ENCODE data around the gene SASH1.

The SASH1 gene

GRCh38 chr6:148438632-148439031 is 96.0 kb downstream of the SASH1 start:
- Histone ChIP-seq H3K36me3 (ENCODE audit: control insufficient read depth in 1 of 2, insufficient read depth in 2 of 2, low read length in 2 of 2) (no peaks in the 10 kb centered on the region), H3K27ac (ENCODE audit: low read length) (no peak overlapping the region), H3K4me3 (ENCODE audit: low read depth in 1 of 2, low read length in 2 of 2) (no peak overlapping the region), H3K9me3 (ENCODE audit: control insufficient read depth in 1 of 2, low read length in 2 of 2) (no peaks in the 10 kb centered on the region), H3K4me1 (ENCODE audit: control insufficient read depth in 1 of 2, insufficient read depth in 2 of 2, low read length in 2 of 2) (peaks cover 0 to 3% of the 10 kb centered on the region in 2 donors), H3K27me3 (ENCODE audit: low read depth, low read length) (no peaks in the 10 kb centered on the region)

- Histone ChIP-seq H3K36me3 (ENCODE audit: control insufficient read depth in 1 of 2, insufficient read depth in 2 of 2, low read length in 2 of 2) (no peaks in the 10 kb centered on the region), H3K27me3 (ENCODE audit: low read depth, low read length) (no peaks in the 10 kb centered on the region), H3K27ac (ENCODE audit: low read length) (no peak overlapping the region), H3K4me3 (ENCODE audit: low read depth in 1 of 2, low read length in 2 of 2) (no peak overlapping the region), H3K4me1 (ENCODE audit: control insufficient read depth in 1 of 2, insufficient read depth in 2 of 2, low read length in 2 of 2) (peaks cover 0 to 3% of the 10 kb centered on the region in 2 donors), H3K9me3 (ENCODE audit: control insufficient read depth in 1 of 2, low read length in 2 of 2) (no peaks in the 10 kb centered on the region)
Observed at GRCh38 chr6:148440016-148440415, 97.4 kb downstream of the SASH1 start.

DNA sequence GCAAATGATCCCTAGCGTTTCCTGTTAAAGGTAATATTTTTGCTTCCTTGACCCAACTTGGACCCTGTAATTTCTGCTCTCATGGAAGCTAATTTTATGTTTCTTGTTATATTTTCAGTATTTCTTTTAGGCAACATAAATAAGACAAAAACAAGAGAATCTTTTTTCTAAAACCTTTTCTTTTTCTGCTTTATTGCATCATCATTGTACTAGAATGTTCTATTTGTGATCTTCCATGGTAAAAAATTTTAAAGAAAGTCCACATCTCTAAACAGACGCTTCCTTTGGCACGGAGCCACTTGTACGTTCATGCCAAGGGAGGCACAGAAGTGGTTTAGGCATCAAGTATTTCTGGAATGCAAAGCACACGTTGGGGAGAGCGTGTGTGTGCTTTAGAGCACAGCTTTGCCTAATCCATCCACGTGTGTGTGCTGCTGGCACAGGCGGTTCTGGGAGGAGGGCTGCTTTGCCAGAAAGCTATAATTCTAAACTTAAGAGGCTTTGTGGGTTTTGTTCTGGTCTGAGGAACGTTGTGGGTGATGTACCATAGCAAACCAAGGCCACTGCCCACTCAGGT is 98.3 kb downstream of the SASH1 start:
- H3K27ac ChIP-seq (ENCODE audit: low read length), result peak overlapping the region; percentile 34
- H3K4me3 ChIP-seq (ENCODE audit: low read depth in 1 of 2, low read length in 2 of 2), result no peak overlapping the region
- no peaks in the 10 kb centered on the region for H3K9me3 ChIP-seq (ENCODE audit: control insufficient read depth in 1 of 2, low read length in 2 of 2)
- H3K36me3 ChIP-seq (ENCODE audit: control insufficient read depth in 1 of 2, insufficient read depth in 2 of 2, low read length in 2 of 2), result no peaks in the 10 kb centered on the region
- peaks cover 0 to 3% of the 10 kb centered on the region in 2 donors for H3K4me1 ChIP-seq (ENCODE audit: control insufficient read depth in 1 of 2, insufficient read depth in 2 of 2, low read length in 2 of 2)
- H3K27me3 ChIP-seq (ENCODE audit: low read depth, low read length), result no peaks in the 10 kb centered on the region

DNA sequence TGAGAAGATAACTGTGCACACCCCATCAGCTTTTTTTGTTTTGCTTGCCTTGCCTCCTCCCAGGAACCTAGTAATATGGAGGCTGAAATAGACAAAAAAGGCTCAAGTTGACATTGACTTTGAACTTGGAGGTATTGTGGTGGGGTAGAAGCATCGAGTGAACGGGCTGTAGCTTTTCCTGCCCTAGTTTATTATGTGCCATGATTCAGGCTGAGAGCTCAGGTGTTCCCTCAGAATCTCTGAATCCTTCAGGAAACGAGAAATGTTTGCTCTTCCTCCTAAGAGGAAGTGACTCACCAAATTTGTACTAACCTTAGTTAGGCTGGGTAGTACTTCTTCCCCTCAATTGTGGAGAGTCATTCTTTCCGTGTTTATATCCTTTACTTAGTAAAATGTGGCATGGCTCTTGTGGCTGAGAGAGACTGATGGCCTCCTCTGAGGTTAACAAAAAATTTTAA is 98.8 kb downstream of the SASH1 start:
- Histone ChIP-seq H3K4me1 (ENCODE audit: control insufficient read depth in 1 of 2, insufficient read depth in 2 of 2, low read length in 2 of 2) (peaks cover 0 to 3% of the 10 kb centered on the region in 2 donors), H3K36me3 (ENCODE audit: control insufficient read depth in 1 of 2, insufficient read depth in 2 of 2, low read length in 2 of 2) (no peaks in the 10 kb centered on the region), H3K27me3 (ENCODE audit: low read depth, low read length) (no peaks in the 10 kb centered on the region), H3K27ac (ENCODE audit: low read length) (peak overlapping the region; percentile 34), H3K4me3 (ENCODE audit: low read depth in 1 of 2, low read length in 2 of 2) (no peak overlapping the region), H3K9me3 (ENCODE audit: control insufficient read depth in 1 of 2, low read length in 2 of 2) (no peaks in the 10 kb centered on the region)

DNA sequence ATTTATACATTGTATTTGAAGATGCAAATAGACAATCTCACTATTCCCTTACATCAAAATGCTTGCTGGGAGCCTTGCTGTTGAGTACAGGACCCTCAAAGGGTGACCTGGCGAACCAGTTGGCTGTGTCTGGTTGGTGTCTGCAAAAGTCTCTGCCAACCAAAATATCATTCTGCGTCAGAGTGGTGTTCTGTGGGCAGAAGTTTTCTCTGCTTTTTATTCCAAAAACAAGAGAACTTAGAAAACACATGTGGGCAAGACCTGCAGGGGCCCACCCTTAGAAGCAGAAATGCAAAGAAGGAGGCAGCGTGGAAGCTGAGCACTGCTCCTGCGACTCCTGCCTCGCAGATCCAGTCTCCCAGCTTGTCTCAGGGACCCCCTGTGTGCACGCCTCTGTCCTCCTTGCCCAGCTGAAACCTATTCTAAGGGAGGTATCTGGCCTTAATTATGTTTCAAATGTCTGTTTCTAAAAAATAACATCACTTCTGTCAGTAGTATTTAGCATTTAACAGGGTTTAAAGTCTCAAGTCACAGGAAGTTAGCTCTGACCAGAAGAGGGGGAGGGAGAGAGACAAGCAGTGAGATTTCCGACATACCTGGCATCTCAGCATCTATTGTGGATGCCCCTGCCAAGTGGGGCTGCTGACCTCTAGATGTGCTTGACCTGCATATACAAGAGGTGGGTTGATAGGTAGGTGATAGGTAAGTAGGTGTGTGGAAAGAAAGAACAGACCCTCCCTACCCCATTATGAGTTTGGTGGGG is 101.3 kb downstream of the SASH1 start:
- H3K27me3 ChIP-seq (ENCODE audit: low read depth, low read length), result no peaks in the 10 kb centered on the region
- no peaks in the 10 kb centered on the region for H3K9me3 ChIP-seq (ENCODE audit: control insufficient read depth in 1 of 2, low read length in 2 of 2)
- no peaks in the 10 kb centered on the region for H3K36me3 ChIP-seq (ENCODE audit: control insufficient read depth in 1 of 2, insufficient read depth in 2 of 2, low read length in 2 of 2)
- H3K4me3 ChIP-seq (ENCODE audit: low read depth in 1 of 2, low read length in 2 of 2), result no peak overlapping the region
- no peak overlapping the region for H3K27ac ChIP-seq (ENCODE audit: low read length)
- H3K4me1 ChIP-seq (ENCODE audit: control insufficient read depth in 1 of 2, insufficient read depth in 2 of 2, low read length in 2 of 2), result peaks cover 0 to 3% of the 10 kb centered on the region in 2 donors

- Histone ChIP-seq H3K27ac (ENCODE audit: low read length) (no peak overlapping the region), H3K27me3 (ENCODE audit: low read depth, low read length) (no peaks in the 10 kb centered on the region), H3K9me3 (ENCODE audit: control insufficient read depth in 1 of 2, low read length in 2 of 2) (no peaks in the 10 kb centered on the region), H3K36me3 (ENCODE audit: control insufficient read depth in 1 of 2, insufficient read depth in 2 of 2, low read length in 2 of 2) (no peaks in the 10 kb centered on the region), H3K4me3 (ENCODE audit: low read depth in 1 of 2, low read length in 2 of 2) (no peak overlapping the region), H3K4me1 (ENCODE audit: control insufficient read depth in 1 of 2, insufficient read depth in 2 of 2, low read length in 2 of 2) (peaks cover 0 to 3% of the 10 kb centered on the region in 2 donors)
Observed at GRCh38 chr6:148445116-148445515, 102.5 kb downstream of the SASH1 start.

GRCh38 chr6:148445620-148446019 is 103.0 kb downstream of the SASH1 start:
- H3K4me1 ChIP-seq (ENCODE audit: control insufficient read depth in 1 of 2, insufficient read depth in 2 of 2, low read length in 2 of 2), result peaks cover 0 to 3% of the 10 kb centered on the region in 2 donors
- H3K4me3 ChIP-seq (ENCODE audit: low read depth in 1 of 2, low read length in 2 of 2), result no peak overlapping the region
- no peaks in the 10 kb centered on the region for H3K9me3 ChIP-seq (ENCODE audit: control insufficient read depth in 1 of 2, low read length in 2 of 2)
- H3K27ac ChIP-seq (ENCODE audit: low read length), result no peak overlapping the region
- no peaks in the 10 kb centered on the region for H3K27me3 ChIP-seq (ENCODE audit: low read depth, low read length)
- no peaks in the 10 kb centered on the region for H3K36me3 ChIP-seq (ENCODE audit: control insufficient read depth in 1 of 2, insufficient read depth in 2 of 2, low read length in 2 of 2)

DNA sequence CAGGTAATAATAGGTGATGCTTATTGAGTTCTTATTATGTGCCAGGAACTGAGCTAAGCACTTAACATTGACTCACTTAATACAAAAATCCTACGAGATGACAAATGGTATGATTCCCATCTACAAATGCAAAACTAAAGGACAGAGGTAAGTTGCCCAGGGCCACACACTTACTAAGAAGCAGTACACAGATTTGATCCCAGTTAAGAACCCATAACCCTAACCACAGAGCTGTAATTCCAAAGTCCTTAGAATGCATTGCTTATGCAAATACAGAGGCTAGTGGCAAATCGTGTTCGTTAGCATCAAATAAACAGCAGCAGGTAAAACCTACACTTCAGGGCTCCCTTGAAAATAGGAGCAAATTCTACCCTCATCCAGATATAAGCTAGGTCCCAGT is 104.0 kb downstream of the SASH1 start:
- H3K27ac ChIP-seq (ENCODE audit: low read length), result no peak overlapping the region
- H3K27me3 ChIP-seq (ENCODE audit: low read depth, low read length), result no peaks in the 10 kb centered on the region
- no peaks in the 10 kb centered on the region for H3K9me3 ChIP-seq (ENCODE audit: control insufficient read depth in 1 of 2, low read length in 2 of 2)
- no peaks in the 10 kb centered on the region for H3K4me1 ChIP-seq (ENCODE audit: control insufficient read depth in 1 of 2, insufficient read depth in 2 of 2, low read length in 2 of 2)
- no peaks in the 10 kb centered on the region for H3K36me3 ChIP-seq (ENCODE audit: control insufficient read depth in 1 of 2, insufficient read depth in 2 of 2, low read length in 2 of 2)
- H3K4me3 ChIP-seq (ENCODE audit: low read depth in 1 of 2, low read length in 2 of 2), result no peak overlapping the region

GRCh38 chr6:148447521-148448230 is 105.0 kb downstream of the SASH1 start:
- no peak overlapping the region for H3K27ac ChIP-seq (ENCODE audit: low read length)
- H3K36me3 ChIP-seq (ENCODE audit: control insufficient read depth in 1 of 2, insufficient read depth in 2 of 2, low read length in 2 of 2), result no peaks in the 10 kb centered on the region
- H3K4me1 ChIP-seq (ENCODE audit: control insufficient read depth in 1 of 2, insufficient read depth in 2 of 2, low read length in 2 of 2), result no peaks in the 10 kb centered on the region
- H3K9me3 ChIP-seq (ENCODE audit: control insufficient read depth in 1 of 2, low read length in 2 of 2), result no peaks in the 10 kb centered on the region
- H3K27me3 ChIP-seq (ENCODE audit: low read depth, low read length), result no peaks in the 10 kb centered on the region
- no peak overlapping the region for H3K4me3 ChIP-seq (ENCODE audit: low read depth in 1 of 2, low read length in 2 of 2)

GRCh38 chr6:148448369-148449012 is 105.9 kb downstream of the SASH1 start:
- Histone ChIP-seq H3K27ac (ENCODE audit: low read length) (no peak overlapping the region), H3K4me1 (ENCODE audit: control insufficient read depth in 1 of 2, insufficient read depth in 2 of 2, low read length in 2 of 2) (no peaks in the 10 kb centered on the region), H3K36me3 (ENCODE audit: control insufficient read depth in 1 of 2, insufficient read depth in 2 of 2, low read length in 2 of 2) (no peaks in the 10 kb centered on the region), H3K27me3 (ENCODE audit: low read depth, low read length) (no peaks in the 10 kb centered on the region), H3K4me3 (ENCODE audit: low read depth in 1 of 2, low read length in 2 of 2) (no peak overlapping the region), H3K9me3 (ENCODE audit: control insufficient read depth in 1 of 2, low read length in 2 of 2) (no peaks in the 10 kb centered on the region)

GRCh38 chr6:148450866-148451265 is 108.2 kb downstream of the SASH1 start:
- H3K9me3 ChIP-seq (ENCODE audit: control insufficient read depth in 1 of 2, low read length in 2 of 2), result no peaks in the 10 kb centered on the region
- H3K4me1 ChIP-seq (ENCODE audit: control insufficient read depth in 1 of 2, insufficient read depth in 2 of 2, low read length in 2 of 2), result no peaks in the 10 kb centered on the region
- peaks cover 0 to 8% of the 10 kb centered on the region in 2 donors for H3K36me3 ChIP-seq (ENCODE audit: control insufficient read depth in 1 of 2, insufficient read depth in 2 of 2, low read length in 2 of 2)
- H3K27me3 ChIP-seq (ENCODE audit: low read depth, low read length), result no peaks in the 10 kb centered on the region
- no peak overlapping the region for H3K4me3 ChIP-seq (ENCODE audit: low read depth in 1 of 2, low read length in 2 of 2)
- H3K27ac ChIP-seq (ENCODE audit: low read length), result no peak overlapping the region
